Erythroblast (primary cell): Measurements from ENCODE around the gene SYNPO2.

Experiments
- GATA1 ChIP-seq: IDR thresholded peaks from 2 replicates; pipeline ENCODE4 v1.6.1; 2011; ENCODE audit warnings: low read depth, mild to moderate bottlenecking, control low read depth, low read length, moderate library complexity
- POLR2A ChIP-seq: IDR thresholded peaks from 2 replicates; pipeline ENCODE4 v1.6.1; 2011; ENCODE audit warnings: mild to moderate bottlenecking, low read length

DNA sequence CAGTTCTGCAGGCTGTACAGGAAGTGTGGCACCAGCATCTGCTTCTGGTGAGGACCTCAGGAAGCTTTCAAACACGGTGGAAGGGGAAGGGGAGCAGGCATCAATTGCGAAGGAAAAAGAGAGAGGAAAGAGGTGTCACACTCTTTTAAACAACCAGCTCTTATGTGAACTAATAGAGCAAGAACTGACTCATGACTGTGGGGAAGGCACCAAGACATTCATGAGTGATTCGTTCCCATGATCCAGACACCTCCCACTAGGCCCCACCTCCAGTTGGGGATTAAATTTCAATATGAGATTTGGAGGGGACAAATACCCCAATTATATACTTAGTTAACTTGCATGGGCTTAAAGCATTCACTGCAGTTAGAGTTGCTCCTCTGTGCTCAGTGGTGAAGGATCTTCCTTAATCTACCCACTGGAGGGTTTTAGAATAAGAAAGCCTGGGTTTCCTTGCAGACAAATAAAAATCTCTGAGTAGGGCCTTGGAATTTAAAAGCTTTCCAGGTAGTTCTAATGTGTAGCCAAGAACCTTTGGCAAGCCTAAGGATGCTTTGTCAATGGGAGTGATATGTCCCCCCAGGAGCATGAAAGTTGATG, 60.0 kb downstream of the SYNPO2 start:
- TF ChIP-seq POLR2A (no peak), GATA1 (no peak)
